IMR-90 (cell line): ENCODE results near the gene CHRNA5. TPM values are rescaled to one million over a fixed set of nuclear protein-coding genes. Genes with fewer than 3 reads are reported as not detected.

Experiments used
- ATAC-seq: fragments of 200-7000 bp; cut with Tn5 transposase; 2 replicates; pipeline ENCODE4 v1.9.1; 2020; ENCODE audit warnings: low read depth, mild to moderate bottlenecking, moderate library complexity
- BruUV-seq: library from RNA; stranded (reverse); fragments of 400-500 nt; replicated peaks from 2 replicates; lab custom pipeline; 2021; lab: Mats Ljungman, UMichigan
- CTCF ChIA-PET: fragments of 300-600 bp; formaldehyde crosslinking; extraction: SDS; loops from one replicate; lab custom pipeline; 2021; ENCODE audit warnings: antibody characterized with exemption; lab: Yijun Ruan, JAX
- POLR2A ChIA-PET: fragments of 300-600 bp; sonication (Branson Sonifier 250); formaldehyde crosslinking; loops from one replicate; lab custom pipeline; 2022; ENCODE audit warnings: antibody characterized with exemption; ENCODE audit not compliant: unreplicated experiment; lab: Charles Lee
- DNase-seq: peaks from one replicate; pipeline ENCODE4 v3.0.0; 2013
- H2AFZ ChIP-seq: replicated peaks from 2 replicates; pipeline ENCODE3; 2013; ENCODE audit warnings: low read length, mild to moderate bottlenecking; ENCODE audit not compliant: poor library complexity
- H2AK5ac ChIP-seq: 2 replicates; pipeline ENCODE4 v1.6.1; 2013; ENCODE audit warnings: low read depth, low read length, inconsistent platforms
- H2AK9ac ChIP-seq: replicated peaks from 2 replicates; pipeline ENCODE3; 2013; ENCODE audit warnings: mild to moderate bottlenecking, low read depth, low read length, moderate library complexity; ENCODE audit not compliant: poor library complexity
- H2BK120ac ChIP-seq: 2 replicates; pipeline ENCODE4 v1.6.1; 2013; ENCODE audit warnings: low read depth, low read length, inconsistent platforms
- H2BK15ac ChIP-seq: 3 replicates; pipeline ENCODE4 v1.6.1; 2013; ENCODE audit warnings: low read depth, low read length, inconsistent platforms
- H2BK20ac ChIP-seq: 2 replicates; pipeline ENCODE4 v1.6.1; 2013; ENCODE audit warnings: low read depth, mild to moderate bottlenecking, inconsistent platforms, low read length, moderate library complexity
- H2BK5ac ChIP-seq: 2 replicates; pipeline ENCODE4 v1.6.1; 2013; ENCODE audit warnings: mild to moderate bottlenecking, low read depth, low read length, inconsistent platforms; ENCODE audit not compliant: poor library complexity, severe bottlenecking
- H3K14ac ChIP-seq: replicated peaks from 2 replicates; pipeline ENCODE4 v1.6.1; 2013; ENCODE audit warnings: low read depth, low read length, inconsistent platforms
- H3K18ac ChIP-seq: 2 replicates; pipeline ENCODE4 v1.6.1; 2013; ENCODE audit warnings: low read depth, low read length, control low read depth
- H3K23ac ChIP-seq: 2 replicates; pipeline ENCODE4 v1.6.1; 2013; ENCODE audit warnings: low read depth, low read length, inconsistent platforms
- H3K27ac ChIP-seq: 2 replicates; pipeline ENCODE4 v1.5.1; 2013; ENCODE audit warnings: mild to moderate bottlenecking, control low read depth, low read length; ENCODE audit not compliant: insufficient read depth
- H3K27me3 ChIP-seq: 2 replicates; pipeline ENCODE4 v1.6.1; 2013; ENCODE audit warnings: low read length; ENCODE audit not compliant: control insufficient read depth, insufficient read depth
- H3K36me3 ChIP-seq: 2 replicates; pipeline ENCODE4 v1.6.1; 2013; ENCODE audit warnings: low read length, mixed read lengths; ENCODE audit not compliant: control insufficient read depth, insufficient read depth
- H3K4ac ChIP-seq: 2 replicates; pipeline ENCODE4 v1.6.1; 2013; ENCODE audit warnings: low read depth, low read length, inconsistent platforms
- H3K4me1 ChIP-seq: 2 replicates; pipeline ENCODE4 v1.6.1; 2013; ENCODE audit warnings: low read length, mixed read lengths; ENCODE audit not compliant: control insufficient read depth, insufficient read depth
- H3K4me2 ChIP-seq: 2 replicates; pipeline ENCODE4 v1.6.1; 2013; ENCODE audit warnings: low read depth, mild to moderate bottlenecking, control low read depth, low read length, moderate library complexity
- H3K4me3 ChIP-seq: 2 replicates; pipeline ENCODE4 v1.5.1; 2013; ENCODE audit warnings: low read depth, mild to moderate bottlenecking, control low read depth, low read length, moderate library complexity; ENCODE audit not compliant: insufficient read depth
- H3K56ac ChIP-seq: 2 replicates; pipeline ENCODE4 v1.6.1; 2013; ENCODE audit warnings: low read length, inconsistent platforms; ENCODE audit not compliant: insufficient read depth; ENCODE audit errors: extremely low read depth
- H3K79me1 ChIP-seq, 2 experiments: 2 replicates each; pipeline ENCODE4 v1.6.1; 2013; ENCODE audit warnings: low read length in 2 of 2, inconsistent platforms in 1 of 2, low read depth in 1 of 2
- H3K9ac ChIP-seq: 2 replicates; pipeline ENCODE4 v1.6.1; 2013; ENCODE audit warnings: low read depth, low read length, control low read depth
- H3K9me1 ChIP-seq: 2 replicates; pipeline ENCODE4 v1.6.1; 2013; ENCODE audit warnings: low read length, inconsistent platforms; ENCODE audit not compliant: insufficient read depth
- H3K9me3 ChIP-seq: 2 replicates; pipeline ENCODE4 v1.6.1; 2013; ENCODE audit warnings: low read length; ENCODE audit not compliant: control insufficient read depth, insufficient read depth
- H4K20me1 ChIP-seq: 2 replicates; pipeline ENCODE4 v1.6.1; 2013; ENCODE audit warnings: low read length, inconsistent platforms; ENCODE audit not compliant: insufficient read depth
- H4K5ac ChIP-seq: 2 replicates; pipeline ENCODE4 v1.6.1; 2013; ENCODE audit warnings: mild to moderate bottlenecking, low read depth, low read length, control low read depth
- H4K8ac ChIP-seq, 2 experiments: 2 replicates each; pipeline ENCODE4 v1.6.1; 2013; ENCODE audit warnings: low read depth in 2 of 2, low read length in 2 of 2, control low read depth in 1 of 2, inconsistent platforms in 1 of 2
- H4K91ac ChIP-seq: 2 replicates; pipeline ENCODE4 v1.6.1; 2013; ENCODE audit warnings: low read depth, low read length, inconsistent platforms; ENCODE audit not compliant: insufficient read depth
- MXI1 ChIP-seq: IDR thresholded peaks from 2 replicates; pipeline ENCODE4 v1.6.1; 2012; ENCODE audit warnings: low read depth, mild to moderate bottlenecking, low read length, moderate library complexity, borderline replicate concordance
- RCOR1 ChIP-seq: IDR thresholded peaks from 2 replicates; pipeline ENCODE4 v1.6.1; 2012; ENCODE audit warnings: mild to moderate bottlenecking, low read length, improper control_type of control experiment; ENCODE audit not compliant: insufficient replicate concordance
- SMC3 ChIP-seq: fragments of 150-350 bp; IDR thresholded peaks from 2 replicates; pipeline ENCODE4 v1.6.1; 2016; ENCODE audit warnings: low read depth, mild to moderate bottlenecking, antibody characterized with exemption, low read length, moderate library complexity
- WGBS, 2 experiments: methylation state at CpG; one replicate each; pipeline versions ENCODE4 v1.1.5 to v1.1.7; 2013; ENCODE audit warnings: missing lambda C conversion rate in 2 of 2; ENCODE audit not compliant: insufficient read length in 1 of 2; ENCODE audit errors: extremely low coverage in 2 of 2; 5-methylcytosine and 5-hydroxymethylcytosine counted together
- dilution Hi-C: fragments of 300-500 bp; cut with HindIII; formaldehyde crosslinking; loops from one replicate; pipeline ENCODE4 v1.14.3; 2018; ENCODE audit warnings: low sequenced_read_pairs; ENCODE audit not compliant: unreplicated experiment
- in situ Hi-C: fragments of 300-500 bp; cut with MboI; formaldehyde crosslinking; loops from 3 replicates; pipeline ENCODE4 v1.14.3; 2019; ENCODE audit warnings: low sequenced_read_pairs, inconsistent platforms, mixed read lengths
- intact Hi-C: fragments of 100-400 bp; cut with micrococcal nuclease; formaldehyde crosslinking; loops from 2 replicates; pipeline ENCODE4 v1.10.0; 2022
- polyA plus RNA-seq, 3 experiments: library from polyadenylated mRNA; depleted of rRNA; stranded (reverse); fragments of >200 nt; gene quantifications; 2 replicates each; pipeline ENCODE4 v1.2.3, GENCODE V29; 2012; ENCODE audit warnings: low replicate concordance in 1 of 3
- total RNA-seq: library from RNA; depleted of rRNA; stranded (reverse); fragments of >200 nt; gene quantifications from 2 replicates; pipeline ENCODE4 v1.2.3, GENCODE V29; 2012

Gene CHRNA5
- total and polyA plus RNA-seq, 2 of the 4 experiments (the other 2 are of a cell fraction), result 0.54 to 0.94 TPM

- H3K9me3 ChIP-seq, result no peaks in the 10 kb centered on the region
- no peak overlapping the region for H2BK20ac ChIP-seq
Measured at GRCh38 chr15:78551902-78552301, 13.4 kb upstream of the CHRNA5 start.

More at GRCh38 chr15:78551902-78552301, 13.4 kb upstream of the CHRNA5 start:
- H3K27me3 ChIP-seq, result no peaks in the 10 kb centered on the region
- 100% methylated on average over 1 of the region's 5 CpGs; no CpG with 5 or more reads in 1 of the 2 experiments for WGBS, 2 experiments
- POLR2A ChIA-PET, result no interaction called here
- H3K79me1 ChIP-seq, result no peaks in the 10 kb centered on the region
- intact Hi-C loops (no loop called here), dilution Hi-C loops (no loop called here), in situ Hi-C loops (no loop called here)
- H3K56ac ChIP-seq, result no peak overlapping the region
- DNase-seq (no peak), ATAC-seq (no peak)
- no peak overlapping the region for H3K4ac ChIP-seq
- H4K8ac ChIP-seq, result no peak overlapping the region
- H2BK120ac ChIP-seq, result no peak overlapping the region
- H4K91ac ChIP-seq, result no peak overlapping the region
- no peak for TF ChIP-seq RCOR1
- TF ChIP-seq SMC3, result no peak
- TF ChIP-seq MXI1, result no peak
- H2AK9ac ChIP-seq, result no peak overlapping the region
- no peak overlapping the region for H2AK5ac ChIP-seq
- no peak overlapping the region for H3K14ac ChIP-seq
- no peak overlapping the region for H2BK15ac ChIP-seq
- H2BK5ac ChIP-seq, result no peak overlapping the region
- H3K4me3 ChIP-seq, result no peak overlapping the region
- peaks cover 3% of the 10 kb centered on the region; the same call in 1 of the 2 replicates for H3K9me1 ChIP-seq
- H3K4me1 ChIP-seq, result no peaks in the 10 kb centered on the region
- no peaks in the 10 kb centered on the region for H4K20me1 ChIP-seq
- no peak overlapping the region for H3K27ac ChIP-seq
- CTCF ChIA-PET, result no interaction called here
- H3K4me2 ChIP-seq, result no peak overlapping the region
- no peak overlapping the region for H3K18ac ChIP-seq
- H4K5ac ChIP-seq, result no peak overlapping the region
- no peak overlapping the region for H3K23ac ChIP-seq
- H2AFZ ChIP-seq, result no peak overlapping the region
- no peak overlapping the region for H3K9ac ChIP-seq
- peaks cover 29% of the 10 kb centered on the region for H3K36me3 ChIP-seq
- BruUV-seq, result no TSS peak
